GM19324 (cell line): ENCODE results near the gene SMC1B.
"Not testable (repeated sequence)": the region's sequence is repeated elsewhere in the genome, so short reads cannot be mapped to it uniquely, and the experiment has no call there.

ENCODE experiments used
- ATAC-seq: cut with Tn5 transposase; IDR thresholded peaks from one replicate; pipeline ENCODE4 v1.9.1; 2021; ENCODE audit warnings: mild to moderate bottlenecking, moderate library complexity; ENCODE audit not compliant: unreplicated experiment, low FRiP score

Gene SMC1B

DNA sequence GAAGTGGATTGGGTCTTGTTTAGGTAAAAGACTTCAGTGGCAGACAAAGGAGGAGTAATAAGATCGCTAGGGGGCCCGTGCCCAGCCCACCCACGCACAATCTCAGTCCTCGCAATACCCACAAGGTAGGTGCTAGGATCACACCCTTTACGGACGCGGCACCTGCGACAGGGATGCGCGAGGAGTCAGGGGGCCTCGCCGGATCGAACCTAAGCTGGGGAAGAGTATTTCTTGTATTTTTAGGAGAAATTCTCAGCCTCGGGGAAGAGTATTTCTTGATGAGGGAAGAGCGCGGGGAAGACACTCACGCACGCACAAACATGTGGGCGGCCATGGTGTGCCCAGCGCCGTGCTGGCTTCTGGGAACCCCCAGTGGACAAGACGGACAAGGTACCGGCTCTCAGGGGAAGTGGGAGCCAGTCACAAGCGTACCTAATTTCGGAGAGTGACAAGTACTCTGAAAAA, 104.4 kb downstream of the SMC1B start:
- no peak for ATAC-seq

DNA sequence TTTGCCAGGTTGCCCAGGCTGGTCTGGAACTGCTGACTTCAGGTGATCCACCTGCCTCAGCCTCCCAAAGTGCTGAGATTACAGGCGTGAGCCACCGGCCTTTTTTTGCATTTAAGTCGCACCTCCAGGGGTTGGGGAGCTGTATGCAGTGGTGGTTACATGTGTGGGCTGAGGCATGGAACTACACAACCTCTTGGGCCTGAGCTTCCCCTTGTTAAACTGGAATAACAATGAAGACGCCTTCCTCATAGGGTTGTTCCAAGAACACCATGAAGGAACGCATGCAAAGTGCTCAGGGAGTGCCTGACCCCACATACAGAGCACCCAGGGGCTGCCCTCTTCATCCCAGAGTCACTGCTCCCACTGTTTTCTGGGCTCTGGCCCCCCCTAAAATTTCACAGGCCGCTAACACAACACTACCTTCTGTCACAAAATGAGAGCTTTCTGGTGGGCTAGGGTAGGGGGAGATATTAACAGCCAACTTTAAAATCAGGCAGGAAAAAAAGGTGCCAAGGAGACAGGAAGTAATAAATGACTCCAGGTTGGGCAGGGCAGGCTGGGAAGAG, 104.9 kb downstream of the SMC1B start:
- ATAC-seq, result no peak

DNA sequence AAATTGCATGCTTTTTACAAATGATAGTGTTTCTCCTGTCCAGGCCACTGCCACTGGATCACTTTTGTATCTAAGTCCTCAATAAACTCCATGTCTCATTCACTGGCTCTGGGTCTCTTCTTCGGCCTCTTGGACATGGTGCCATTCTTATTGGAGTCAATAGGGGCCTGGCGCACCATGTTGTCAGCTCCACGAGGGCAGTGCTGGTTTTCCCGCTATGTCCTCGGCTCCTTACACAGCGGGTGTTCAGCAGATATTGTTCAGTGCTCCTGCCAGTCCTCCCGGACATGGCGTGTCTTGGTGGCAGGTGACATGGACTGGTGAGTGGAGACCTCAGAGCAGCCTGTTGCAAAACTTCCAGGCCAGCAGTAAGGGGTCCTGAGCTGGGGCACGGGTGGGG, 107.3 kb downstream of the SMC1B start:
- no peak for ATAC-seq

DNA sequence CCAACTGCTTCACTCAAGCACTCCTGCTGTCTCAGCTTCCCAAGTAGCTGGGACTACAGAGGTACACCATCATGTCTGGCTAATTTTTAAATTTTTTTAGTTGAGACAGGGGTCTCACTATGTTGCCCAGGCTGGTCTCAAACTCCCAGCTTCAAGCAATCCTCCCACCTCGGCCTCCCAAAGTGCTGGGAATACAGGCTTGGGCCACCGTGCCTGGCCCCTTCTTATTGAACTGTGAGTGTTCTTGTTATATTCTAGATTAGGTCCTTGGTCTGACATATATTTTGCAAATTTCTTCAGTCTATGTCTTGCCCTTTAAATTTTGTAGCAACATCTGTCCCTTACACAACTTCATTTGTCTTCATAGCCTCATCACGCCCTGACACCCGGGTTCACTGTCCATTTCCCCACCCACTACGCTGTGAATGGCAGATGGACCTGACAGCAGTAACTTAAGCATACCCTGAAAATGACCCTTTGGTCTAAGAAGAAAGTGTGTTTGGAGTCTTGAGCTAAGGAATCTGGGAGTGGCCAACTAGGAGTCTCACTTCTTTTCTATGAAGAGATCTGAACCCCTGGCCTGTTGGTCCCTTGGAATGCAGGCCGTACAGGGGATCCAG, 107.8 kb downstream of the SMC1B start:
- ATAC-seq, result no peak

DNA sequence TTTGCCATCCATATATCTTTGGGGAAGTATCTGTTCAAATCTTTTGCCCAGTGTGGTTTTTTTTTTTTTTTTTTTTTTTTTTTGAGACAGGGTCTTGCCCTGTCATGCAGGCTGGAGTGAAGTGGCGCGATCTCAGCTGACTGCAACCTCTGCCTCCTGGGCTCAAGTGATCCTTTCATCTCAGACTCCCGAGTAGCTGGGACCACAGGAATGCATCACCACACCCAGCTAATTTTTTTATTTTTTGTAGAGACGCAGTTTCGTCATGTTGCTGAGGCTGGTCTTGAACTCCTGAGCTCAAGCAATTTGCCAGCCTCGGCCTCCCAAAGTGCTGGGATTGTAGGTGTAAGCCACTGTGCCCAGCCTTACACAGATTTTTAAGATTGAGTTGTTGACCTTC, 108.4 kb downstream of the SMC1B start:
- ATAC-seq, result no peak

DNA sequence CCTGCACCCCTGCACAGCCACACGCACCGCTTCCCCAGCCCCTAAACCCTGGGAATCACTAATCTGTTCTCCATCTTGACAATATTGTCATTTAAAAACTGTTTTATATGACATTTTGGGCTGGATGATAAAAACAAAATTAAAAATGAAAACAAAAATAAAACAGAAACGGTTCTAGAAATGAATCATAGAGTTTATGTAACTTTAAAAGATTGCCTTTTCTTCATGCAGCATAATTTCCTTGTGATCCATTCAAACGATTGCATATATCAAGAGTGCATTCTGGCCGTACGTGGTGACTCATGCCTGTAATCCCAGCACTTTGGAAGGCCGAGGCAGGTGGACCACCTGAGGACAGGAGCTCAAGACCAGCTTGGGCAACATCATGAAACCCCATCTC, 110.2 kb downstream of the SMC1B start:
- no peak for ATAC-seq

DNA sequence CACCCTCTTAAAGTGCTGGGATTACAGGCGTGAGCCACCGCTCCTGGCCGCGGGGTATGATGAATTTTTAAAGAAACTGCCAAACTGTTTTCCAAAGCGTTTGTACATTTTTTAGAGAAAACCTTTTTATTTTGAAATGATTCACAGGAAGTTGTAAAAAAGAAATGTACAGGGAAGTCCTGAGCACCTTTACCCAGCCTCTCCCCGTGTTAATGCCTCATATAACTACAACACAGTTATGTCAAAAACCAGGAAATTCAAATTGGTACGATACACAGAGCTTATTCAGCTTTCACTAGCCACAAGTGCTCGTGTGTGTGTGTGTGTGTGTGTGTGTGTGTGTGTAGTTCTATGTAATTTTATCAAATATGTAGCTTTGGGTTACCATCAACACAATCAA, 110.6 kb downstream of the SMC1B start:
- ATAC-seq, result no peak

DNA sequence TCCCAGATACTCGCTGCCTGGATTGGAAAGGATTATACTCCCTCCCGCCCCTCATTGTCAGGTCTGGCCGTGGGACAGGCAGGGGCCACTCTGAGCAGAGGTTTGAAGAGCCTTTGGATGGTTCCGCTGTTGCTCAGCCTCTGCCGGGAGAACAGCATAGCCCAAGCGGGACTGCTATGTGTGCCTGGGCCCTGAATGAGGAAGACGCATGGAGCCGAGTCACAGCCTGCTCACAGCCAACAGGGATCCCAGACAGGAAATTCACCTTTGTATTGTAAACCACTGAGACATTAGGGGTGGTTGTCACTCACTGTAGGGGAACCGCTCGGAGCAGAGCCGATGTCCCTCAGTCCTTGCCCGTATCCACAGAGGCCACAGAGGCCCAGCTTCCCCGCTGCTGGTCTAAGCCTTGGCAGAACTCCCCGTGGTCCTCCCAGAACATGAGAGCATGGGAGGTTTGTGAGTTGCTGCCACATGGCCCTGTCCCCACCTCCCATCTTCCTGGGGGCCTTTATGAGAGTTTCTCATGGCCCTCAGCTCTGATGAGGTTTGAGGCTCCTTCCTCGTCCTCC, 114.4 kb downstream of the SMC1B start:
- ATAC-seq, result no peak

DNA sequence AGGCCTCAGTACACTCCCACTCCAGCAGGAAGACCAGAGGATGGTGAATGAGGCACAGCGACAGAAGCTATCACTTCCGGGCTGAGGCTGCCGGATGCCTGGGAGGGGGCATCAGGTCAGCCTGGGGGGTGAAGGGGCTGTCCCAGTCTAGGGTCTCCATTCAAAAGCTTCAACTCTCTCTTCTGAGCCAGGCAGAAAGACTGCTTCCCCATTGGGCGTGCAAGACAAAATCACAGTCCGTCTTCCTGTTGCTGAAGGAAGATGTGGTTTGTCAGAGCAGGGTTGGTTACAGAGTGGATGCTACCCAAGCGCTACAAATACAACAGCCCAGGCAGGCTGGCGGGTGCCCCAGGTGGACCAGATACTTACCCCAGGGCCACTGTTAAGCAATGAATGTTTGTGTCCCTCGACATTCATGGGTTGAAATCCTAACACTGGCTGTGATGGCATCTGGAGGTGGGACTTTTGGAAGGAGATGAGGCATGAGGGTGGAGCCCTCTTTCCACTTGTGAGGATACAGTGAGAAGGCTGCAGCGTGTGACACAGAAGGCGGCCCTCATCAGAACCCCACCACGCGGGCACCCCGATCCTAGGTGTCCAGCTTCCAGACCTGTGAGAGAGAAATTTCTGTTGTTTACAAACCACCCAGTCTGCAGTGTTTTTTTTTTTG, 116.6 kb downstream of the SMC1B start:
- no peak for ATAC-seq

DNA sequence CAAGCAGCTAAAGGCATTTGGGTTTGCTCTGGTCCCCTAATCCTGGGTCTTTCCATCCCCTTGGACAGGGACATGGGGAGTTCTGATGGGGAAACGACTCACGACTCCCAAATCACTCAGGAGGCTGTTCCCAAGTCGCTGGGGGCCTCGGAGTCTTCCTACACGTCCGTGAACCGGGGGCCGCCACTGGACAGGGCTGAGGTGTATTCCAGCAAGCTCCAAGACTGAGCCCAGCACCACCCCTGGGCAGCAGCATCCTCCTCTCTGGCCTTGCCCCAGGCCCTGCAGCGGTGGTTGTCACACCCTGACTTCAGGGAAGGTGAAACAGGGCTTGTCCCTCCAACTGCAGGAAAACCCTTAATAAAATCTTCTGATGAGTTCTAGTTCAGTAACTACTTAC, 117.9 kb downstream of the SMC1B start:
- no peak for ATAC-seq

DNA sequence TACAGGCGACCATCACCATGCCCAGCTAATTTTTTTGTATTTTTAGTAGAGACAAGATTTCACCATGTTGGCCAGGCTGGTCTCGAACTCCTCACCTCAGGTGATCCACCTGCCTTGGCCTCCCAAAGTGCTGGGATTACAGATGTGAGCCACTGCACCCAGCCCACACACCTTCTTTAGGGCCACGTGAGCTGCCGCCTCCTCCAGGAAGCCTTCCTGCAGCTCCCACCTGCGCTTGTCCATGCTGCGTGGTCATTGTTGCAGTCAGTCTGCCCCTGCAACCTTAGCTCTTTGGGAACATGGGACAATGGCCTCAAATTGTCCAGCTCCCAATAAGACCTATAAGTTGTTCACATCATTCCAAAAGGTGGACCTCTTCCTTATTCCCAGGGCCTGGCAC, 118.4 kb downstream of the SMC1B start:
- not testable (repeated sequence) for ATAC-seq
